Inflammatory macrophage treated with lipopolysaccharide for 1 hour (primary cell): ENCODE measurements around the gene SGCE.

Experiments used
- DNase-seq, 2 donors: peaks; one replicate each; pipeline ENCODE4 v3.0.0-alpha.2; 2020 to 2022

The SGCE gene

GRCh38 chr7:94562525-94562924, 93.4 kb downstream of the SGCE start:
- DNase-seq = no peak

GRCh38 chr7:94561841-94562514, 94.0 kb downstream of the SGCE start:
- no peak for DNase-seq

DNA sequence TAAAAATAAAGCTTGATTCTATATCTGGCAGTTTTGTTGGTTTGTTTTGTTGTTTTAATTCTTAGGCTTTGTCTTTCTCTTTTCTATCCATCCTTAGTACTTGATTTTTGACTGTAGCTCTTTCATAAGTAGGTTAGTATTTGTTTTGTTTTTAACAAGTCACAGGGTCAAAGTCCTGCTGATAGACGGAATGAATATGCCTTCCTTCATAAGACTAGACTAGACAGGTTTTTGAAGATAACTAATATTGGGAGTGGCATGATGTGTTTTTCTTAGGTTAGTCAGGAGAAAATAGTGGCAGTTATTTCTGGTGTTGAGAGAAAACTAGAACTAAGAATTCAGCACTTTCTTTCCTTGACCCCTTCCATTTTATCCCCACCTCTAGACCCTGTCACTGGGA, 96.0 kb downstream of the SGCE start:
- DNase-seq = no peak

GRCh38 chr7:94557215-94557614, 98.7 kb downstream of the SGCE start:
- no peak for DNase-seq

DNA sequence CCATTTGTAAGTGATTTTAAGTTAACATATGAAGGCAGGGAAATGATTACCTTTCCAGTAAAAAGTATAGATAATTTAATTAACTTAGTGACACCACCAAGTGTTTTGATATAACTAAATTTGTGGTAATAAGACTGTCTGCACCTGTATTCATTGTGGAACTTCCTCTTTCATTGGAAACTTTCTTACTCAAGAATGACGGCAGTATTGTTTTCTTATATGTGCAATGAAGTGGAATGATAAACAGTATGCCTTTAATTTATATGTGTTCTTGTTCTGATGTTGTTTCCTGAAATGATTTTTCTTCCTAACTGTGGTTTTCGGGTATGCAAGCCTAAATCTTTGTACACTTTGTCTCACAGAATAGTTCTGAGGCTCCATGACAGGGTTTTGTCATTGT, 99.9 kb downstream of the SGCE start:
- no peak for DNase-seq

DNA sequence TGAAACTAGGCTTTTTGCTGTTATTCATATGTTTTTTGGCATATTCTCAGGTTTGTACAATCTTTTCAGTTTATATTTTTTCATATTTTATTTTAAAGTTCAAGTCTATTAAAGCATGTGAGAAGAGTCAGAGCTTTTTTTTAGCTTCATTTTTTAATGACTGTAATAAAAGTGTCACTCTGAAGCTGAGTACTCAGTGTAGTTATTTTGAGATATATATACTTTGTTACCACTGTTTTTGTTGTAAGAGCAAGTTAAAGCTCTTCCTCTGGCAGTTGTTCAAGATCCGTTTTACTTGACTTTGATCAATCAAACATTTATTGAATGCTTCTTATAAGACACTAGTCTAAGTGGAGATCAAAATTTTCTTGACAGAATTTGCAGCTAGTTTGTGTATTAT, 108.8 kb downstream of the SGCE start:
- no peak for DNase-seq

- no peak for DNase-seq
These were observed 115.5 kb downstream of the SGCE start for GRCh38 chr7:94540428-94540827.
